Measurements from ENCODE around the gene ZNF775.

The ZNF775 gene

DNA sequence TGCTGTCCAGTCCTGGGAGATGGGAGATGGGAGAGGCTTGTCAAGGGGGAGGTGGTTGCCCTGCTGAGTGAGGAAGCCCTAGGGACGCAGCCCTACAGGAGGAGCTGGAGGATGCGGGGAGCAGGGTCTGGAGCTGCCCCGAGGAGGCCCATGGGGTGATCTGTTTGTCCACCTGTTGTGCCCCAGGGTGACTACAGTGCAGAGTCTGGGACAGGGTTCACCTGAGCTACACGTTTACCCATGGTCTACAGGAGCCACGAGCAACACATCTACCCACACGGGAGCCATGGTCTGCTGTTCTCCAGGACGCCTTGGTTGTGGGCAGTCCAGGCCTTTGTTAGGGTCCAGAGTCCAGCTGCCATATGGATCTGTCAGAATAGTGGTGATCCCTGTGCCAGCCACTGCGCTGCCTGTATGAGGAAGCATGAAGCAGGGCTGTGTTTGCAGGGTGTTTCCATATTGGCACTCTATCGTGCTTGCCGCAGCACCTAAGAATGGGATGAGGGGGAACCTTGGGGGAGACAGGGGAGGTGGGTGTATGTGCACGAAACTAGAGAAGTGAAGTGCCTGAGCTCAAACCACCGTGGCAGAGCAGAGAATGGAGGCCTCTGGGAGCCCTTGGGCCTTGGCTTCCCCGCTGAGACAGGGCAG is 23.7 kb downstream of the ZNF775 start:
- Histone ChIP-seq H3K79me2 (ENCODE audit: control insufficient read depth, insufficient read depth, low read length, unreplicated experiment) (no peaks in the 10 kb centered on the region), H3K4me1 (ENCODE audit: control insufficient read depth, insufficient read depth, low read length, unreplicated experiment) (peaks cover 14% of the 10 kb centered on the region), H3K4me3 (ENCODE audit: low read depth, low read length) (no peak overlapping the region), H3K27ac (ENCODE audit: low read depth, low read length) (no peak overlapping the region), H3K36me3 (ENCODE audit: insufficient read depth, low read length) (no peaks in the 10 kb centered on the region), H2AFZ (ENCODE audit: low read length, unreplicated experiment) (no peak overlapping the region), H3K27me3 (ENCODE audit: insufficient read depth, low read length) (no peaks in the 10 kb centered on the region)

DNA sequence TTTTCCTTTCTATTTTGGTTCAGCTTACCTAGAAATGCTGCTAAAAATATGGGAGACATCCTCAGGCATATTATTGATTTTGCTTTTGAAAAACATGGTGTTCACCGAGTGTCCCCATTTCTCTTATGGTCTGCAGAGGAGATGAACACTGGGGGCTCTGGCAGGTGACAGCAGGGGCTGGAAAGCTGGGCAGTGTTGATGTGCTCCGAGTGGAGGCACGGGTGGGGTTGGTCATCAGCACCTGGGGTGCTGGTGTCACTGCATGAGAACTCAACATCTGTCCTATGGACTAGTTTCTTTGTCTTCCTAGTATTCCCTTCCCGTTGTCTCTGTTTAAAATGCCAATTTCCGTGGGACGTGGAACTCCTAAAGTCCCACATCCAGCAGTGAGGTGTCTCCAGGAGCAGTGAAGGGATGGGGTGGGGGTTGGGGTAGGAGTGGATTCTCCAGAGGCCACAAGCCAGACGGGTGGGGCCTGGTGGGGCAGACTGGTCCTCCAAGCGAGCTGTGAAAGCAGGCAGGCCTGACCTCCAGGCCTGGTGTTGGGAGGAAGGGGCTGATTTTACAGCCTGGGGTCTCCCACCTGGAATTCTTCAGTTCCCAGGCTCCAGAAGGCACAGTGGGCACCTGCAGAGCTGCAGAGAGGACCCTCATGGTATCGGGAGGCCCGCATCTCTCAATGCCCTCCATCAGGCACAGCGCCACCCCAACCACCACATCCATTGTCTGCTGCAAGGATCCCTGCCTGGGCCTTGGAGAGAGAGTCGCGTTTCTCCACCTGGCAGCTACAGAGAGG is 24.4 kb downstream of the ZNF775 start:
- Histone ChIP-seq H3K27me3 (ENCODE audit: insufficient read depth, low read length) (no peaks in the 10 kb centered on the region), H2AFZ (ENCODE audit: low read length, unreplicated experiment) (no peak overlapping the region), H3K4me3 (ENCODE audit: low read depth, low read length) (no peak overlapping the region), H3K4me1 (ENCODE audit: control insufficient read depth, insufficient read depth, low read length, unreplicated experiment) (peaks cover 14% of the 10 kb centered on the region), H3K36me3 (ENCODE audit: insufficient read depth, low read length) (no peaks in the 10 kb centered on the region), H3K27ac (ENCODE audit: low read depth, low read length) (no peak overlapping the region), H3K79me2 (ENCODE audit: control insufficient read depth, insufficient read depth, low read length, unreplicated experiment) (no peaks in the 10 kb centered on the region)

DNA sequence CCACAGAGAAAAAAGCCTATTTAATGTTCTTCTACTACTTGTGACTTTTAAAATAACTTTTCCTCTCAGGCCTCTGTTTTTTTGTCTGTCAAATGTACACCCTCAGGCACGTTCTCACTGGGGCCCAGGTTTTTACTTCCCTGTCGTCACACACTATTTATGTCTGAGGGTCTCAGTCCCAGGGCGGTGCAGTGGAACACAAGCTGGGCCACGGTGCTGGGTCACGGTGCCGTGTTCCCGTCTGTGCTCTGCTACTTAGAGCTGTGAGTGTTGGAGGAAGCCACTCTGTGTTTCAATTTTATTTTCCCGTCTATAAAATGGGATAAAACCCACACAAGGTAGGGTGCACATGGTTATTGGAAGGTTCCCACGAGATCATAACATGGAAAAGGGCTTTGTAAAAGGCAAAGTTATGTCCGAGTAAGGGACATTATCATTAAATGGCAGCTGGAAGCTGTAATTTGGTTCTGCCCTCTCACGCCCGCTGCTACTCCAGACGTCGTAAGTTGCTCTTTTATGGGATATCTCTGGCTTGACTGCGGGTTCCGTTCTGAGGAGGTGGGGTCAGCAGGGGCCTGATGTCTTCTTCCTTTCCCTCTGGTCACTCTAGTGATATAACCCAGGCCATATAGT is 25.2 kb downstream of the ZNF775 start:
- Histone ChIP-seq H3K4me1 (ENCODE audit: control insufficient read depth, insufficient read depth, low read length, unreplicated experiment) (peaks cover 14% of the 10 kb centered on the region), H3K27ac (ENCODE audit: low read depth, low read length) (no peak overlapping the region), H2AFZ (ENCODE audit: low read length, unreplicated experiment) (peak overlapping the region; percentile 46), H3K79me2 (ENCODE audit: control insufficient read depth, insufficient read depth, low read length, unreplicated experiment) (no peaks in the 10 kb centered on the region), H3K36me3 (ENCODE audit: insufficient read depth, low read length) (no peaks in the 10 kb centered on the region), H3K4me3 (ENCODE audit: low read depth, low read length) (peak overlapping the region; percentile 77), H3K27me3 (ENCODE audit: insufficient read depth, low read length) (no peaks in the 10 kb centered on the region)

DNA sequence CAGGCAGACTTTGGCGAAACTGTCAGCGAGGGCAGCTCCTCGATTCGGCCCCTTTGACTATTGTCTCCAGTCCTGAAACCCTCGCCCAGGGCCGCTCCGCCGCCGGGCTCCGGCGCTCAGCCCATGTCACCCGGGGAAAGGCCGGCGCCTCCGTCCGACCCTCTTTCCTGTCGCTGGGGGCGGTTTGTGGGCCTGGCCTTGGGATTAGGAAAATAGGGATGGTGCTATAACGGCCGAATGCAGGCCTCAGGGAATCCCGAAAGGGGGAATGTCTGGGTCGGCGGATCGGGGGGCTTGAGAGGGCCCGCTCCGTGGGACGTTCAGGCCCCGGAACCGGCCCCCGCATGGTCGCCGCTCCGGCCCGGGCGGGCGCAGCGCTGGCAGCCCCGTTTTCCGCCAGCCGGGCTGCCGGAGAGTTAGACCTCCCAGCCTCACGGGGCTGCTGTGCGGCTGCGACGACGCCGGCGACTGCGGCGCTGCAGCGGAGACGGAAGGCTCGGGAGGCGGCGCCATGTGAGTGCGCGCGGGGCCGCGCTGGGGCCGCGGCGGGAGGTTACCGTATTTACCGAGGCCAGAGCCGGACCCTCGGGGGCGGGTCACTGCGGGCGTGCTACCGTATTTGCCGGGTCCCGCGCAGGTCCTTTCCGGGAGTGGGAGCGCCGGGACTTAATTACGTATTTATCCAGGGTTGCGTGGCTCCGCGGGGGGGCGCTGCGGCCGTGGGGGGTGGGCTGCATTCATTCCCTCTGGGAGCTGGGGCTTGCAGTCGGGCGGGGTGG is 25.9 kb downstream of the ZNF775 start:
- Histone ChIP-seq H2AFZ (ENCODE audit: low read length, unreplicated experiment) (peak overlapping the region; percentile 95), H3K4me1 (ENCODE audit: control insufficient read depth, insufficient read depth, low read length, unreplicated experiment) (peaks cover 12% of the 10 kb centered on the region), H3K27me3 (ENCODE audit: insufficient read depth, low read length) (no peaks in the 10 kb centered on the region), H3K79me2 (ENCODE audit: control insufficient read depth, insufficient read depth, low read length, unreplicated experiment) (no peaks in the 10 kb centered on the region), H3K4me3 (ENCODE audit: low read depth, low read length) (peak overlapping the region; percentile 77), H3K36me3 (ENCODE audit: insufficient read depth, low read length) (no peaks in the 10 kb centered on the region), H3K27ac (ENCODE audit: low read depth, low read length) (no peak overlapping the region)

DNA sequence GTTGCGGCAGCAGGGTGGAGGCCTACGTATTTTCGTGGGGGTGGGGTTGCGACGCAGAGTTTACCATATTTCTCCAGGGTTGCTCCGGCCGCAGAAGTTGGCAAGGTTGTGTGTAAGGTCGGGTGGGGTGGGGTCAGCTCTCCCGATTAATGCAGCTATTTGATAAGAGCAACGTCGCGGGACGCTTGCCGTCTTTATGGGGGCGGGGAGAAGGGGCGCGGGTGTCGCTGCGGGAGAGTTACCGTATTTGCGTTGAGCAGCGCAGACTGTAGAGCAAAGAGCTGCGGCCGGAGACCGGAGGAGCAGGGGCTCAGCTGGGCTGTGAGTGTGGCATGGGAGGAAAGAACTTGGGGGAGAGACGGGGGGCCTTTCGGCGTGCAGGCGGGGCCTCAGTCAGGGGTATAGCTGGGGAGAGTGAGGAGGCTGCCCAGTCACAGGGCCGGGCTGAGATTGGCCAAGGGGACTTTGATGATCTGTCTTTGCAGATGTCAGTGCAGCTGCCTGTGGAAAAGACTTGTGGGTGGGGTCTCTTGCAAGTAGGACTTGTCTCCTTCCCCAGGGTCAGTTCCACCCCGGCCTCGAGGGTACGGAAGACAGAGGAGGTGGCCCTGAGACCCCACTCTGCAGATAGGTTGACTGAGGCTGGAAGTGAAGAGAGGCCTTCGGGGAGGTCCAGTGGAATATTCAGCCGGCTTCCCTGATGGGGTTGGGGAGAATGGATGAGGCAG is 26.6 kb downstream of the ZNF775 start:
- Histone ChIP-seq H3K27me3 (ENCODE audit: insufficient read depth, low read length) (no peaks in the 10 kb centered on the region), H3K4me3 (ENCODE audit: low read depth, low read length) (peak overlapping the region; percentile 77), H3K36me3 (ENCODE audit: insufficient read depth, low read length) (no peaks in the 10 kb centered on the region), H3K79me2 (ENCODE audit: control insufficient read depth, insufficient read depth, low read length, unreplicated experiment) (no peaks in the 10 kb centered on the region), H2AFZ (ENCODE audit: low read length, unreplicated experiment) (peak overlapping the region; percentile 95), H3K27ac (ENCODE audit: low read depth, low read length) (no peak overlapping the region), H3K4me1 (ENCODE audit: control insufficient read depth, insufficient read depth, low read length, unreplicated experiment) (peaks cover 6% of the 10 kb centered on the region)

DNA sequence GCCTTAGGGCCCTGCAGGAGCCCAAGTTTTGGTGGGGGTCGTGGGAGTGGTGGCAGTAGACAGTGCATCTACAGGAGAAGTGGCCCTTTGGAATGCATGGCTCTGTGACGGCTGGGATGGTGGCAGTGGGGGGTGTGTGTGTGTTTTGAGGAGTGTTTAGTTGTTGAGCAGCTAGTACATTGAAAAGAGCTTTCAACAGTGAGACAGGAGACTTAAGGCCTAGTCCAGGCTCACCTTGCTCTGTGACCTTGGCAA is 27.1 kb downstream of the ZNF775 start:
- no peaks in the 10 kb centered on the region for H3K27me3 ChIP-seq (ENCODE audit: insufficient read depth, low read length)
- H3K4me3 ChIP-seq (ENCODE audit: low read depth, low read length), result peak overlapping the region; percentile 77
- H3K27ac ChIP-seq (ENCODE audit: low read depth, low read length), result no peak overlapping the region
- H3K79me2 ChIP-seq (ENCODE audit: control insufficient read depth, insufficient read depth, low read length, unreplicated experiment), result no peaks in the 10 kb centered on the region
- H3K36me3 ChIP-seq (ENCODE audit: insufficient read depth, low read length), result no peaks in the 10 kb centered on the region
- H3K4me1 ChIP-seq (ENCODE audit: control insufficient read depth, insufficient read depth, low read length, unreplicated experiment), result peaks cover 6% of the 10 kb centered on the region
- peak overlapping the region; percentile 47 for H2AFZ ChIP-seq (ENCODE audit: low read length, unreplicated experiment)

DNA sequence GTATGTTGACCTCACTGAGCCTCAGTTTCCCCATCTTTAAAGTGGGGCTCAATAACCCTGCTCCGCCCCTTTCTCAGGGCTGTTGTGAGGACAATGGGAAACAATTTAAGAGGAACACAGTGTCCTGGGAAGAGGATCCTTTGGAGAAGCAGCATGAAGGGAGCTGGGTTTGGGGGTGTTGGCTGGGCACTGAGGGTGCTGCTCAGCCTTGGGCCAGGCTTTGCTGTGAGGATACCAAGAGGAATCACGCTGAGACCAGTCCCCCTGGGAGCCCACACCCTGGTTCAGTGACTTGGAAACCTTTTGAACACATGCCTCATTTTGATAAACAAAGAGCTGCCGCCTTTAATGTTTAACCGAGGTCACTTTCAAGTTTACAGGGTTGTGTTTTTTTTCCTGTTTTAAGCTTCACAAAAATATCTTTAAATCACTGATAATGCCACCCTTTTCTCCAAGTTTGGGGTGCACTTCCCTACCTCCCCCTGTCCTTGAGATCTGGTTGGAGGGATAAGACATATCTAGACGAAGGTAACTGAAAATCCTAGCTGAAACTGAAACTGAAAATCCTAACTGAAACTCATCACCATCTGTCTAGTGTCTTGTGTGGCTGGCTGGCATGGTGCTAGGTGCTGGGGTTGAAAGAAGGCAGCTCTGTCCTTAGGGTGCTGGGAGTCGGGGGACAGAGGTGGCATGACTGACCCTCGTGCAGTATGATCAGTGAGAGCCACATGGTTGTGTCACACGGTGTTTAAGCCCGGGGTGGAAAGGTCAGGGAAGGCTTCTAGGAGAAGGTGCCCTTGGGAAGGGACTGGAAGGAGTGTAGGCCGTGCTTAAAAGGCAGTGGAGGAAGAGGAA is 27.7 kb downstream of the ZNF775 start:
- peaks cover 6% of the 10 kb centered on the region for H3K4me1 ChIP-seq (ENCODE audit: control insufficient read depth, insufficient read depth, low read length, unreplicated experiment)

DNA sequence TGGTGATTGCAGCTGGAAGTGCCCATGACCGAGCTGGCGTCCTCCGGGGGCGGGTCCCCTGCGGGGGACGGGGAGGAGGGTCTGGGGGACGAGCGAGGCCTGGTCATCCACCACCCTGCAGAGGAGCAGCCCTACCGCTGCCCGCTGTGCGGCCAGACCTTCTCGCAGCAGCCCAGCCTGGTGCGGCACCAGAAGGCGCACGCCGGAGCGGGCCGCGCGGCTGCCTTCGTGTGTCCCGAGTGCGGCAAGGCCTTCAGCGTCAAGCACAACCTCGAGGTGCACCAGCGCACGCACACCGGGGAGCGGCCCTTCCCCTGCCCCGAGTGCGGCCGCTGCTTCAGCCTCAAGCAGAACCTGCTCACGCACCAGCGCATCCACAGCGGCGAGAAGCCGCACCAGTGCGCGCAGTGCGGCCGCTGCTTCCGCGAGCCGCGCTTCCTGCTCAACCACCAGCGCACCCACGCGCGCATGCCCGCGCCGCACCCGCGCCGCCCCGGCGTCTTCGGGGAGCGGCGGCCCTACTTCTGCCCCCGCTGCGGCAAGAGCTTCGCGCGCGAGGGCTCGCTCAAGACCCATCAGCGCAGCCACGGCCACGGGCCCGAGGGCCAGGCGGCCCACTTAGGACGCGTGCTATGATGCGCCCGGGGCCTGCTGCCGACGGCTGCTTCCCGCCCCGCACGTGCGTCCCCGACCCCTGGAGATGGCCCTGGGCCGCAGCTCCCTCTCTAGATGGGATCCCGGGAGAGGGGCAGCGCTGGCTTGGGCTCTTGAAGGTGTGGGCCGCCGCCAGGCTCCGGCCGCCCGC is 28.7 kb downstream of the ZNF775 start:
- H3K79me2 ChIP-seq (ENCODE audit: control insufficient read depth, insufficient read depth, low read length, unreplicated experiment), result no peaks in the 10 kb centered on the region
- H3K27me3 ChIP-seq (ENCODE audit: insufficient read depth, low read length), result no peaks in the 10 kb centered on the region
- no peak overlapping the region for H3K27ac ChIP-seq (ENCODE audit: low read depth, low read length)
- peaks cover 6% of the 10 kb centered on the region for H3K4me1 ChIP-seq (ENCODE audit: control insufficient read depth, insufficient read depth, low read length, unreplicated experiment)
- H3K36me3 ChIP-seq (ENCODE audit: insufficient read depth, low read length), result no peaks in the 10 kb centered on the region
- H2AFZ ChIP-seq (ENCODE audit: low read length, unreplicated experiment), result no peak overlapping the region
- no peak overlapping the region for H3K4me3 ChIP-seq (ENCODE audit: low read depth, low read length)

More for the DNA sequence above, 27.7 kb downstream of the ZNF775 start:
- peak overlapping the region; percentile 77 for H3K4me3 ChIP-seq (ENCODE audit: low read depth, low read length)
- H2AFZ ChIP-seq (ENCODE audit: low read length, unreplicated experiment), result peak overlapping the region; percentile 47
- no peaks in the 10 kb centered on the region for H3K27me3 ChIP-seq (ENCODE audit: insufficient read depth, low read length)
- H3K79me2 ChIP-seq (ENCODE audit: control insufficient read depth, insufficient read depth, low read length, unreplicated experiment), result no peaks in the 10 kb centered on the region
- H3K27ac ChIP-seq (ENCODE audit: low read depth, low read length), result peak overlapping the region; percentile 19; the same call in 1 of the 2 replicates
- H3K36me3 ChIP-seq (ENCODE audit: insufficient read depth, low read length), result no peaks in the 10 kb centered on the region
